GM20000 (cell line): ENCODE data around the gene OR5V1.

Source experiments
- DNase-seq: peaks from one replicate; pipeline ENCODE4 v3.0.0; 2012; ENCODE audit warnings: low spot score
- TF ChIP-seq, protein P1 (sequence below): IDR thresholded peaks from 2 replicates; pipeline ENCODE4 v1.5.1; 2012; ENCODE audit warnings: mild to moderate bottlenecking, control low read depth; ENCODE audit errors: extremely low read depth, missing control alignments

The OR5V1 gene

DNA sequence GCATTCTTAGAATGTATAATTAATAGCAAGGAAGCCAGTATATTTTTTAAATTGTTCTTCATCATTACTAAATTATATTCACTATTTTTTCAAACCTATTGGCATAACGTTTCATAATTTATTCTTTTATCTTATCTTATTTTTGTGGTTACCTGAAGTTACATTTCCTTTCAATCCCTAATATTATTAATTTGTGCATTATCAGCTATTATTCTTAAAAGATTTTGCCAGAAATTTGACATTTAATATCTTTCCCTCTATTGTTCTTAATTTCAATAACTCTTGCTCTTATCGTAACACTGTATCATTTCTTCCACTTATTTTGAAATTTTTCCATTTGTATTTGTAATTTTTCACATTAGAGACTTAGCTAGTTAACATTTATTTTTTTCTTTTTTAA lies 48.7 kb downstream of the OR5V1 start:
- no peak for DNase-seq
- TF ChIP-seq, protein P1, sequence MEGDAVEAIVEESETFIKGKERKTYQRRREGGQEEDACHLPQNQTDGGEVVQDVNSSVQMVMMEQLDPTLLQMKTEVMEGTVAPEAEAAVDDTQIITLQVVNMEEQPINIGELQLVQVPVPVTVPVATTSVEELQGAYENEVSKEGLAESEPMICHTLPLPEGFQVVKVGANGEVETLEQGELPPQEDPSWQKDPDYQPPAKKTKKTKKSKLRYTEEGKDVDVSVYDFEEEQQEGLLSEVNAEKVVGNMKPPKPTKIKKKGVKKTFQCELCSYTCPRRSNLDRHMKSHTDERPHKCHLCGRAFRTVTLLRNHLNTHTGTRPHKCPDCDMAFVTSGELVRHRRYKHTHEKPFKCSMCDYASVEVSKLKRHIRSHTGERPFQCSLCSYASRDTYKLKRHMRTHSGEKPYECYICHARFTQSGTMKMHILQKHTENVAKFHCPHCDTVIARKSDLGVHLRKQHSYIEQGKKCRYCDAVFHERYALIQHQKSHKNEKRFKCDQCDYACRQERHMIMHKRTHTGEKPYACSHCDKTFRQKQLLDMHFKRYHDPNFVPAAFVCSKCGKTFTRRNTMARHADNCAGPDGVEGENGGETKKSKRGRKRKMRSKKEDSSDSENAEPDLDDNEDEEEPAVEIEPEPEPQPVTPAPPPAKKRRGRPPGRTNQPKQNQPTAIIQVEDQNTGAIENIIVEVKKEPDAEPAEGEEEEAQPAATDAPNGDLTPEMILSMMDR = no peak
